Upper lobe of left lung (tissue), 4 donors: ENCODE measurements around the gene RNASE11.

Source experiments
- POLR2A ChIP-seq, 4 donors: fragments of 450-650 bp; IDR thresholded peaks; one replicate each; pipeline ENCODE4 v1.5.1; 2016 to 2017; ENCODE audit warnings: antibody characterized with exemption in 4 of 4, mild to moderate bottlenecking in 2 of 4
- TF ChIP-seq, protein P1 (sequence below), 6 experiments: fragments of 450-650 bp in 4 of 6; fragments of 200-600 bp in 2 of 6; sonication (generic) in 2 of 6; IDR thresholded peaks; one replicate each; pipeline ENCODE4 v1.5.1; 2016 to 2019; ENCODE audit warnings: antibody characterized with exemption in 6 of 6

- no peak for TF ChIP-seq POLR2A (IDR thresholded peaks at IDR 0.05)
- TF ChIP-seq, protein P1, sequence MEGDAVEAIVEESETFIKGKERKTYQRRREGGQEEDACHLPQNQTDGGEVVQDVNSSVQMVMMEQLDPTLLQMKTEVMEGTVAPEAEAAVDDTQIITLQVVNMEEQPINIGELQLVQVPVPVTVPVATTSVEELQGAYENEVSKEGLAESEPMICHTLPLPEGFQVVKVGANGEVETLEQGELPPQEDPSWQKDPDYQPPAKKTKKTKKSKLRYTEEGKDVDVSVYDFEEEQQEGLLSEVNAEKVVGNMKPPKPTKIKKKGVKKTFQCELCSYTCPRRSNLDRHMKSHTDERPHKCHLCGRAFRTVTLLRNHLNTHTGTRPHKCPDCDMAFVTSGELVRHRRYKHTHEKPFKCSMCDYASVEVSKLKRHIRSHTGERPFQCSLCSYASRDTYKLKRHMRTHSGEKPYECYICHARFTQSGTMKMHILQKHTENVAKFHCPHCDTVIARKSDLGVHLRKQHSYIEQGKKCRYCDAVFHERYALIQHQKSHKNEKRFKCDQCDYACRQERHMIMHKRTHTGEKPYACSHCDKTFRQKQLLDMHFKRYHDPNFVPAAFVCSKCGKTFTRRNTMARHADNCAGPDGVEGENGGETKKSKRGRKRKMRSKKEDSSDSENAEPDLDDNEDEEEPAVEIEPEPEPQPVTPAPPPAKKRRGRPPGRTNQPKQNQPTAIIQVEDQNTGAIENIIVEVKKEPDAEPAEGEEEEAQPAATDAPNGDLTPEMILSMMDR (IDR thresholded peaks at IDR 0.05), result no peak
These were observed 23.8 kb downstream of the RNASE11 start for GRCh38 chr14:20563971-20564370.
